ENCODE results near the gene LRP2. TPM values are rescaled to one million over a fixed set of nuclear protein-coding genes. Genes with fewer than 3 reads are reported as not detected.

LRP2 gene
- total RNA-seq, 1 donor from 2014 or later, result 0.24 TPM

- Mint-ChIP-seq H3K4me1 (ENCODE audit: unreplicated experiment) (no peaks in the 10 kb centered on the region), H3K4me3 (ENCODE audit: unreplicated experiment) (no peak overlapping the region), H3K9me3 (ENCODE audit: unreplicated experiment) (no peaks in the 10 kb centered on the region), H3K27me3 (ENCODE audit: unreplicated experiment) (peaks cover 11% of the 10 kb centered on the region), H3K27ac (ENCODE audit: unreplicated experiment) (no peak overlapping the region), H3K36me3 (ENCODE audit: unreplicated experiment) (no peaks in the 10 kb centered on the region)
- DNase-seq (ENCODE audit: extremely low spot score, unreplicated experiment), result no peak
- TF ChIP-seq CTCF (IDR thresholded peaks at IDR 0.05), result no peak
These were observed 183.4 kb downstream of the LRP2 start for GRCh38 chr2:169178804-169179390.

GRCh38 chr2:169178364-169178763, 184.0 kb downstream of the LRP2 start:
- Mint-ChIP-seq H3K4me1 (ENCODE audit: unreplicated experiment) (no peaks in the 10 kb centered on the region), H3K36me3 (ENCODE audit: unreplicated experiment) (no peaks in the 10 kb centered on the region), H3K27ac (ENCODE audit: unreplicated experiment) (no peak overlapping the region), H3K4me3 (ENCODE audit: unreplicated experiment) (no peak overlapping the region), H3K27me3 (ENCODE audit: unreplicated experiment) (peaks cover 10% of the 10 kb centered on the region), H3K9me3 (ENCODE audit: unreplicated experiment) (no peaks in the 10 kb centered on the region)
- TF ChIP-seq CTCF (IDR thresholded peaks at IDR 0.05), result no peak
- no peak for DNase-seq (ENCODE audit: extremely low spot score, unreplicated experiment)

- Mint-ChIP-seq H3K4me1 (ENCODE audit: unreplicated experiment) (no peaks in the 10 kb centered on the region), H3K27me3 (ENCODE audit: unreplicated experiment) (peaks cover 8% of the 10 kb centered on the region), H3K4me3 (ENCODE audit: unreplicated experiment) (no peak overlapping the region), H3K27ac (ENCODE audit: unreplicated experiment) (no peak overlapping the region), H3K36me3 (ENCODE audit: unreplicated experiment) (no peaks in the 10 kb centered on the region), H3K9me3 (ENCODE audit: unreplicated experiment) (no peaks in the 10 kb centered on the region)
- no peak for DNase-seq (ENCODE audit: extremely low spot score, unreplicated experiment)
- no peak for TF ChIP-seq CTCF (IDR thresholded peaks at IDR 0.05)
These were observed 187.2 kb downstream of the LRP2 start for GRCh38 chr2:169175112-169175511.

GRCh38 chr2:169173876-169174275, 188.5 kb downstream of the LRP2 start:
- Mint-ChIP-seq H3K4me3 (ENCODE audit: unreplicated experiment) (no peak overlapping the region), H3K4me1 (ENCODE audit: unreplicated experiment) (no peaks in the 10 kb centered on the region), H3K36me3 (ENCODE audit: unreplicated experiment) (no peaks in the 10 kb centered on the region), H3K27me3 (ENCODE audit: unreplicated experiment) (peaks cover 8% of the 10 kb centered on the region), H3K27ac (ENCODE audit: unreplicated experiment) (no peak overlapping the region), H3K9me3 (ENCODE audit: unreplicated experiment) (peaks cover 5% of the 10 kb centered on the region)
- no peak for TF ChIP-seq CTCF (IDR thresholded peaks at IDR 0.05)
- no peak for DNase-seq (ENCODE audit: extremely low spot score, unreplicated experiment)

- Mint-ChIP-seq H3K9me3 (ENCODE audit: unreplicated experiment) (peaks cover 5% of the 10 kb centered on the region), H3K27ac (ENCODE audit: unreplicated experiment) (no peak overlapping the region), H3K36me3 (ENCODE audit: unreplicated experiment) (no peaks in the 10 kb centered on the region), H3K4me1 (ENCODE audit: unreplicated experiment) (no peaks in the 10 kb centered on the region), H3K4me3 (ENCODE audit: unreplicated experiment) (no peak overlapping the region), H3K27me3 (ENCODE audit: unreplicated experiment) (peaks cover 6% of the 10 kb centered on the region)
- no peak for DNase-seq (ENCODE audit: extremely low spot score, unreplicated experiment)
- no peak for TF ChIP-seq CTCF (IDR thresholded peaks at IDR 0.05)
These were observed 189.4 kb downstream of the LRP2 start for GRCh38 chr2:169172914-169173313.
